ENCODE measurements around the gene PLCB2.
A peak's percentile ranks its signal among the peaks of the same experiment; 100 is the strongest.

The PLCB2 gene

GRCh38 chr15:40293905-40294895 is 13.5 kb downstream of the PLCB2 start:
- Histone ChIP-seq H3K4me3 (ENCODE audit: low read length) (no peak overlapping the region), H3K27me3 (ENCODE audit: control insufficient read depth, insufficient read depth, low read length) (no peaks in the 10 kb centered on the region), H3K9ac (ENCODE audit: low read length) (no peak overlapping the region), H3K27ac (ENCODE audit: low read depth, low read length) (no peak overlapping the region), H3K4me1 (ENCODE audit: control insufficient read depth, insufficient read depth, low read length) (peaks cover 6% of the 10 kb centered on the region), H3K36me3 (ENCODE audit: control insufficient read depth, insufficient read depth, low read length) (peaks cover 3% of the 10 kb centered on the region)

- Histone ChIP-seq H3K27ac (ENCODE audit: low read depth, low read length) (no peak overlapping the region), H3K9ac (ENCODE audit: low read length) (no peak overlapping the region), H3K36me3 (ENCODE audit: control insufficient read depth, insufficient read depth, low read length) (no peaks in the 10 kb centered on the region), H3K4me3 (ENCODE audit: low read length) (no peak overlapping the region), H3K27me3 (ENCODE audit: control insufficient read depth, insufficient read depth, low read length) (no peaks in the 10 kb centered on the region), H3K4me1 (ENCODE audit: control insufficient read depth, insufficient read depth, low read length) (peaks cover 6% of the 10 kb centered on the region)
Observed at GRCh38 chr15:40293006-40293405, 14.7 kb downstream of the PLCB2 start.

DNA sequence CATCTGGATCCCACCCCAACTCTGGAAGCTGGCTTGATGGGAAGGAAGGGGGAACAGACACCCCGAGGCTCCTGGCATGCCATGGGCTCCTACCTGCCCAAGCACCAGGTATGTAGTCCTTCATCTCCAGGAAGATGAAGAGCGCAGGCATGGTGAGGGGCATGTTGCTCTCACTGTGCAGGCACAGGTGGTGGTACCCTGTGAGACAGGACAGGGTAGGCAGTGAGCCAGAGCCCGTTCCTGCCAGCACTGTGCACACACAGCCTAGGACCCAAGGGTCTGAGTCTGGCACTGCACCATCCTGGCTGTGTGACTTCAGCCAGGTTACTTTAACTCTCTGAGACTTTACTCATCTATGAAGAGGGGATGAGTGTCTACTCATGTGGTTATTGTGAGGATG is 15.5 kb downstream of the PLCB2 start:
- no peaks in the 10 kb centered on the region for H3K27me3 ChIP-seq (ENCODE audit: control insufficient read depth, insufficient read depth, low read length)

GRCh38 chr15:40290918-40291574 is 16.7 kb downstream of the PLCB2 start:
- Histone ChIP-seq H3K27me3 (ENCODE audit: control insufficient read depth, insufficient read depth, low read length) (no peaks in the 10 kb centered on the region), H3K4me1 (ENCODE audit: control insufficient read depth, insufficient read depth, low read length) (peaks cover 6% of the 10 kb centered on the region), H3K4me3 (ENCODE audit: low read length) (peak overlapping the region; percentile 41), H3K9ac (ENCODE audit: low read length) (no peak overlapping the region), H3K36me3 (ENCODE audit: control insufficient read depth, insufficient read depth, low read length) (no peaks in the 10 kb centered on the region), H3K27ac (ENCODE audit: low read depth, low read length) (no peak overlapping the region)

More for the DNA sequence above, 15.5 kb downstream of the PLCB2 start:
- H3K9ac ChIP-seq (ENCODE audit: low read length), result no peak overlapping the region
- peaks cover 6% of the 10 kb centered on the region for H3K4me1 ChIP-seq (ENCODE audit: control insufficient read depth, insufficient read depth, low read length)
- H3K4me3 ChIP-seq (ENCODE audit: low read length), result no peak overlapping the region
- H3K27ac ChIP-seq (ENCODE audit: low read depth, low read length), result no peak overlapping the region
- H3K36me3 ChIP-seq (ENCODE audit: control insufficient read depth, insufficient read depth, low read length), result no peaks in the 10 kb centered on the region

DNA sequence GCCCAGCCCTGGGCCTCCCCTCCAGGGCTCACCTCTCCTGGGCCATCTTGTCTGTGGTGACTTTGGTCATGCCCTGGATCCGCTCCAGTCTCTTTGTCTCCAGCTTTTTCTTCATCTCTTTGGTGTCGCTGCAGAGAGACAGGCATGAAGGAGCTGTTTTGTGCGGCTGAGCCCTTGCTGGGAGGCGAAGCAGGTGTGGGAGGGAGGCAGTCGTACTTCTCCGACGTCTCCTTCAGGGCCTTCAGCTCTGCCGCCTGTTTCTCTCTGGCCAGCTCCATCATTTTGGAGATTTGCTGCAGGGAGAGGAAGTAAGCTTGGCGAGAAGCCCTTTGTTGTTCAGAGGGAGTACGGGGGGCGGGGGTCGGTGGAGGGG is 17.2 kb downstream of the PLCB2 start:
- no peak overlapping the region for H3K9ac ChIP-seq (ENCODE audit: low read length)

DNA sequence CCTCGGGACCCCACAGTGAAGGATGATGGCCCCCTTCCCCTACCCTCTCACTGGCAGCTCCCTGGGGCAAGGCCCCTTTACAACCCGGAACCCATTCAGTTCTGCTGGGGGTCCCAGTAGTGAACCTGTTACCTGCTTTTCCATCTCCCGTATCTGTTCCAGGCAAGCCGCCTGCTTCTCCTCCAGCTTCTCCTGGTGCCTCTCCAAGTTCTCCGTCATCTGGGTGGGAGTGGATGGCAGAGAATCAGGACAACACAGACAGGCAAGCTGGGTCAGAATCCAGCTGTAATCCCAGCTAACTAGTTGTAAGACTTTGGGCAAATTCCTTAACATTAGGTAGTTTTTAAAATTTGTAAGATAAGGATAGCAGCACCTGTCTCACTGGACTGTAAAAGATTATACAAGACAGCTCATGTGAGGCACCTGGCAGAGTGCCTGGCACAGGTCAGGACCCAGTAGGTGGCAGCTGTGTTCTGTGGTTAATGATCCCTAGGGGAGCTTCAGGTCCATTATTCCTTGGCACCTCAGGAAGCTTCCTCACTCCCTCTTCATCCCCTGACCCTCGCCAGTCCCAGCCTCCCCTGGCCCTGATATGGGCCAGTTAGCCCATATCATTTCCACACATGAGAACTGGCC is 18.5 kb downstream of the PLCB2 start:
- H3K9ac ChIP-seq (ENCODE audit: low read length), result no peak overlapping the region
- no peak overlapping the region for H3K27ac ChIP-seq (ENCODE audit: low read depth, low read length)
- H3K4me3 ChIP-seq (ENCODE audit: low read length), result no peak overlapping the region
- peaks cover 11% of the 10 kb centered on the region for H3K4me1 ChIP-seq (ENCODE audit: control insufficient read depth, insufficient read depth, low read length)
- no peaks in the 10 kb centered on the region for H3K27me3 ChIP-seq (ENCODE audit: control insufficient read depth, insufficient read depth, low read length)
- H3K36me3 ChIP-seq (ENCODE audit: control insufficient read depth, insufficient read depth, low read length), result no peaks in the 10 kb centered on the region

More for the DNA sequence above, 17.2 kb downstream of the PLCB2 start:
- Histone ChIP-seq H3K36me3 (ENCODE audit: control insufficient read depth, insufficient read depth, low read length) (no peaks in the 10 kb centered on the region), H3K4me3 (ENCODE audit: low read length) (no peak overlapping the region), H3K27me3 (ENCODE audit: control insufficient read depth, insufficient read depth, low read length) (no peaks in the 10 kb centered on the region), H3K4me1 (ENCODE audit: control insufficient read depth, insufficient read depth, low read length) (peaks cover 4% of the 10 kb centered on the region), H3K27ac (ENCODE audit: low read depth, low read length) (no peak overlapping the region)

GRCh38 chr15:40287968-40288367 is 19.8 kb downstream of the PLCB2 start:
- Histone ChIP-seq H3K36me3 (ENCODE audit: control insufficient read depth, insufficient read depth, low read length) (no peaks in the 10 kb centered on the region), H3K4me3 (ENCODE audit: low read length) (no peak overlapping the region), H3K4me1 (ENCODE audit: control insufficient read depth, insufficient read depth, low read length) (peaks cover 11% of the 10 kb centered on the region), H3K27me3 (ENCODE audit: control insufficient read depth, insufficient read depth, low read length) (no peaks in the 10 kb centered on the region), H3K9ac (ENCODE audit: low read length) (no peak overlapping the region), H3K27ac (ENCODE audit: low read depth, low read length) (no peak overlapping the region)

GRCh38 chr15:40287505-40287904 is 20.2 kb downstream of the PLCB2 start:
- Histone ChIP-seq H3K4me3 (ENCODE audit: low read length) (no peak overlapping the region), H3K27ac (ENCODE audit: low read depth, low read length) (no peak overlapping the region), H3K36me3 (ENCODE audit: control insufficient read depth, insufficient read depth, low read length) (no peaks in the 10 kb centered on the region), H3K27me3 (ENCODE audit: control insufficient read depth, insufficient read depth, low read length) (no peaks in the 10 kb centered on the region), H3K9ac (ENCODE audit: low read length) (no peak overlapping the region), H3K4me1 (ENCODE audit: control insufficient read depth, insufficient read depth, low read length) (peaks cover 11% of the 10 kb centered on the region)

- Histone ChIP-seq H3K36me3 (ENCODE audit: control insufficient read depth, insufficient read depth, low read length) (no peaks in the 10 kb centered on the region), H3K27me3 (ENCODE audit: control insufficient read depth, insufficient read depth, low read length) (no peaks in the 10 kb centered on the region), H3K4me1 (ENCODE audit: control insufficient read depth, insufficient read depth, low read length) (peaks cover 11% of the 10 kb centered on the region), H3K27ac (ENCODE audit: low read depth, low read length) (no peak overlapping the region), H3K9ac (ENCODE audit: low read length) (no peak overlapping the region), H3K4me3 (ENCODE audit: low read length) (no peak overlapping the region)
Observed at GRCh38 chr15:40286794-40287193, 20.9 kb downstream of the PLCB2 start.

DNA sequence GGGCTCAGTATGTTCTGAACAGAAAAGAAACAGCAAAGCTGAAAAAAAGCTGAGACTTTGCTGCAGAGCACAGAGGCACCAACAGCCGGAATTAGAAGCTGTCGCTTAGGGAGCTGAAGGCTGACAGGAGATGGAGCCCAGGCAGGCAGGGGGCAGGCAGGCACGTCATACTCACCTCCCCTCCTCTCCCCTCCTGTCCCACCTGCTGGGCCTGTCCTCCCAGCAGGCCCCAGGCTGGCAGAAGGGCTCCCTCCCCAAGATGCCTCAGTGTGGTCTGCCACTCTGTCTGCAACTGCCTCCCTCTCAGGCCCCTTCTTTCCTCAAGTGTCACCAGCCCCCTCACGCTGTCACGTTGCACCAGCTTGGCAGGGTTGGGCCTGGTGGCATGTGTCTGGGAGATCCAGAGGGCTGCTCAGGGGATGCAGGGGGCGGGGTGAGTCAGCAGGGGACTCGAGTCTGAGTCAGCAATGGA is 21.6 kb downstream of the PLCB2 start:
- no peak overlapping the region for H3K27ac ChIP-seq (ENCODE audit: low read depth, low read length)
- H3K9ac ChIP-seq (ENCODE audit: low read length), result no peak overlapping the region
- H3K4me3 ChIP-seq (ENCODE audit: low read length), result no peak overlapping the region
- H3K36me3 ChIP-seq (ENCODE audit: control insufficient read depth, insufficient read depth, low read length), result no peaks in the 10 kb centered on the region
- peaks cover 6% of the 10 kb centered on the region for H3K27me3 ChIP-seq (ENCODE audit: control insufficient read depth, insufficient read depth, low read length)
- peaks cover 11% of the 10 kb centered on the region for H3K4me1 ChIP-seq (ENCODE audit: control insufficient read depth, insufficient read depth, low read length)

GRCh38 chr15:40285554-40286011 is 22.2 kb downstream of the PLCB2 start:
- Histone ChIP-seq H3K9ac (ENCODE audit: low read length) (no peak overlapping the region), H3K27me3 (ENCODE audit: control insufficient read depth, insufficient read depth, low read length) (peaks cover 10% of the 10 kb centered on the region), H3K36me3 (ENCODE audit: control insufficient read depth, insufficient read depth, low read length) (no peaks in the 10 kb centered on the region), H3K4me1 (ENCODE audit: control insufficient read depth, insufficient read depth, low read length) (peaks cover 11% of the 10 kb centered on the region), H3K27ac (ENCODE audit: low read depth, low read length) (no peak overlapping the region), H3K4me3 (ENCODE audit: low read length) (no peak overlapping the region)

- peaks cover 11% of the 10 kb centered on the region for H3K27me3 ChIP-seq (ENCODE audit: control insufficient read depth, insufficient read depth, low read length)
- H3K4me3 ChIP-seq (ENCODE audit: low read length), result no peak overlapping the region
- peaks cover 11% of the 10 kb centered on the region for H3K4me1 ChIP-seq (ENCODE audit: control insufficient read depth, insufficient read depth, low read length)
- H3K36me3 ChIP-seq (ENCODE audit: control insufficient read depth, insufficient read depth, low read length), result no peaks in the 10 kb centered on the region
- peak overlapping the region; percentile 22 for H3K27ac ChIP-seq (ENCODE audit: low read depth, low read length)
- H3K9ac ChIP-seq (ENCODE audit: low read length), result no peak overlapping the region
Observed at GRCh38 chr15:40285151-40285550, 22.6 kb downstream of the PLCB2 start.
